Esophagus (tissue), 2 donors: Measurements from ENCODE around the gene MYRIP. TPM values are rescaled to one million over a fixed set of nuclear protein-coding genes. Genes with fewer than 3 reads are reported as not detected.
"Not testable (repeated sequence)": the region's sequence is repeated elsewhere in the genome, so short reads cannot be mapped to it uniquely, and the experiment has no call there.

Experiments used
- H3K27ac ChIP-seq, 2 donors: one replicate each; pipeline ENCODE4 v1.5.1; 2013; ENCODE audit warnings: low read depth in 2 of 2, mild to moderate bottlenecking in 2 of 2, inconsistent platforms in 1 of 2, low read length in 1 of 2, moderate library complexity in 1 of 2
- H3K27me3 ChIP-seq, 2 donors: one replicate each; pipeline ENCODE4 v1.6.1; 2013; ENCODE audit warnings: low read length in 2 of 2, control low read depth in 1 of 2, mild to moderate bottlenecking in 1 of 2; ENCODE audit not compliant: insufficient read depth in 2 of 2, control insufficient read depth in 1 of 2
- H3K36me3 ChIP-seq, 2 donors: one replicate each; pipeline ENCODE4 v1.6.1; 2013; ENCODE audit warnings: low read length in 1 of 2; ENCODE audit not compliant: control insufficient read depth in 2 of 2, insufficient read depth in 2 of 2
- H3K4me1 ChIP-seq, 2 donors: one replicate each; pipeline ENCODE4 v1.6.1; 2013; ENCODE audit warnings: low read length in 1 of 2; ENCODE audit not compliant: control insufficient read depth in 2 of 2, insufficient read depth in 2 of 2
- H3K4me3 ChIP-seq, 2 donors: one replicate each; pipeline ENCODE4 v1.5.1; 2013; ENCODE audit warnings: low read length in 2 of 2, mild to moderate bottlenecking in 2 of 2, low read depth in 1 of 2, moderate library complexity in 1 of 2
- H3K9me3 ChIP-seq, 2 donors: one replicate each; pipeline ENCODE4 v1.6.1; 2013; ENCODE audit warnings: mild to moderate bottlenecking in 2 of 2, low read depth in 1 of 2, low read length in 1 of 2, moderate library complexity in 1 of 2; ENCODE audit not compliant: control insufficient read depth in 2 of 2, insufficient read depth in 1 of 2
- WGBS, 2 donors: extraction: QIAGEN DNeasy Blood & Tissue Kit; methylation state at CpG; one replicate each; pipeline ENCODE4 v1.1.7; 2013; 5-methylcytosine and 5-hydroxymethylcytosine counted together
- polyA plus RNA-seq, 2 donors: library from polyadenylated mRNA; stranded (reverse); fragments of 200-250 nt; gene quantifications; one replicate each; pipeline ENCODE4 v1.2.3, GENCODE V29; 2013
- donor health status: healthy with polysubstance abuse.
- donor health status: Bipolar disorder and iron deficiency.

The MYRIP gene
- under 1 TPM; 0.29 to 0.55 TPM for polyA plus RNA-seq

DNA sequence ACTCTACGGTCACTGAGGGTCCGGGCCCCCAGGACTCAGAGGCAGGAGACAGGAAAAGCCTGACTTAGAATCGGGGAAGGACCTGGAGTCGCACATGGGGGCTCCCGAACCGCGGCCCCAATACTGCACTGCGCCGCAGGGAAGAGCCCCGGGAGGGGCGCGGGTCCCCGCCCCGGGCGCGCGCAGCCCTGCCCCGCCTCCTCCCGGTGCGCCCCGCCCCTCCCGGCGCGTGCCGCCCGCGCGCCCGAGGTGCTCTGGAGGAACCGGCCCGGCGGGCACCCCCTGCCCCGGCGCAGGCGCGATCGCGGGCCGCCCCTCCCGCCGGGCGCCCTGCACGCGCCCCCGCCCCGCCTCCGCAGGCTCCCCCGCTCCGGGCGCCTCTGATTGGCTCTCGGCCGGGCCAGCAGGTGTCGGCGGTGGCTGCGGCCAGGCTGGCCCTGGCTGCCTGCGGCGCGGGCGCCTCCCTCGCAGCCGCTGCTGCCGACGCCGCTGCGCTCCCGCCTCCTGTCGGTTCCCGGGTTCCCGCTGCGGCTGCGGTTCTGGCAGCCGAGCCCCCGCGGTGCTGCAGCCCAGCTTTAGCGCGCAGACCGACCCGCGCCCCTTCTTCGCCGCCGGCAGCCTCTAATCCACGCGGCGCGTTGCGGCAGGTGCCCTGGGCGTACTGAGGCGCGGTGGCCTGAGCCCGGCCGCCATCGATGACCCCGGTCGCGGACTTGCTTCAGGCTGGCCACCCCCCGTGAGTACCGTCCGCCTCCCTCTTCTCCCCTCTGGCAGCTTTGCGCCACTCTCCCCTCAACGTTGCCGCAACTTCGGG is at the start of gene MYRIP:
TSS of gene MYRIP (plus strand) at position 429 of the 814 bp plus-strand sequence. CDS start 91,208 bp downstream, outside the sequence.
- peak within 1 kb of the TSS; percentile 45 to 52 for H3K4me3 ChIP-seq
- H3K4me1 ChIP-seq: peaks cover 9 to 12% of the 10 kb centered on the region in 2 donors
- no peak within 1 kb of the TSS for H3K27ac ChIP-seq
- no peaks in the 10 kb centered on the region for H3K9me3 ChIP-seq
- peaks cover 4 to 22% of the 10 kb centered on the region in 2 donors for H3K27me3 ChIP-seq
- H3K36me3 ChIP-seq: no peaks in the 10 kb centered on the region
- 0 to 1% methylated on average over 86 to 103 of the region's 103 CpGs for WGBS, 2 donors

DNA sequence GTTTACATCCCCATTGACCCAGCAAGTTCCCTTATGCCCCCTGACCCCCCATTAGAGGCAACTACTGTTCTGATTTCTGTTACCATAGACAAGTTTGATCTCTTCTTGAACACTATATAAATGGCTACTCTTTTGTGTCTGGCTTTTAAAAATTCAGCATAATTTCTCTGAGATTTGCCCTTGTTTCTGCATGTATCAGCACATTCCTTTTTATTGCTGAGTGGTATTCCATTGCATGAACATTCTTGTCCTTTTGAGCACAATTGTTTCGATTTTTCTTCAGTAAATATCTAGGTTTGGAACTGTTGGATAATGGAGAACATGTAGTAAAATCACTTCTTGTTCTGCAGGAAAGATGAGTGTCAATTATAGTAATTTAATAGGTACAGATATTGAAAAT is 49.1 kb upstream of the MYRIP start:
- H3K4me1 ChIP-seq: no peaks in the 10 kb centered on the region
- 58 to 59% methylated on average over 1 of the region's 1 CpG for WGBS, 2 donors
- no peak overlapping the region for H3K4me3 ChIP-seq
- H3K27ac ChIP-seq: no peak overlapping the region
- no peaks in the 10 kb centered on the region for H3K27me3 ChIP-seq
- no peaks in the 10 kb centered on the region for H3K9me3 ChIP-seq
- no peaks in the 10 kb centered on the region for H3K36me3 ChIP-seq

GRCh38 chr3:39762537-39763070 is 46.8 kb upstream of the MYRIP start:
- no peaks in the 10 kb centered on the region for H3K27me3 ChIP-seq
- no peaks in the 10 kb centered on the region for H3K4me1 ChIP-seq
- H3K4me3 ChIP-seq: no peak overlapping the region
- WGBS, 2 donors: 57 to 61% methylated on average over 1 of the region's 1 CpG
- no peaks in the 10 kb centered on the region for H3K9me3 ChIP-seq
- no peaks in the 10 kb centered on the region for H3K36me3 ChIP-seq
- no peak overlapping the region for H3K27ac ChIP-seq

DNA sequence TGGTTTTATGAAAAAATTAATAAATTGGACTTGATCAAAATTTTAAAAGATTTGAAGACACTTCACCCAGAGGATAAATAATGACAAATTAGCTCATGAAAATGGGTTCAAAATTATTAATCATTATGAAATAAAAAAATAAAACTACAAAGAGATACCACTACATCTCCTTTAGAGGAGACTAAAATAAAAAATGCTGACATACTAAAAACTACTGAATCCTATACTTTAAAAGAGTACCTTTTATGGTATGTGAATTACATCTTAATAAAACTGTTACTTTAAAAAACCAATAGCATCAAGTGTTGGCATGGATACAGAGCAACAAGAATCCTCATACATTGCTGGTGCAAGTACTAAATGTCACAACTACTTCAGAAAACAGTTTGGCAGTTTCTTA is 46.0 kb upstream of the MYRIP start:
- no peaks in the 10 kb centered on the region for H3K36me3 ChIP-seq
- H3K27me3 ChIP-seq: no peaks in the 10 kb centered on the region
- H3K4me1 ChIP-seq: no peaks in the 10 kb centered on the region
- no peaks in the 10 kb centered on the region for H3K9me3 ChIP-seq
- H3K27ac ChIP-seq: no peak overlapping the region
- no peak overlapping the region for H3K4me3 ChIP-seq

GRCh38 chr3:39765575-39765974 is 43.8 kb upstream of the MYRIP start:
- Histone ChIP-seq H3K36me3 (no peaks in the 10 kb centered on the region), H3K4me3 (no peak overlapping the region), H3K9me3 (no peaks in the 10 kb centered on the region), H3K4me1 (no peaks in the 10 kb centered on the region), H3K27me3 (no peaks in the 10 kb centered on the region), H3K27ac (no peak overlapping the region)

DNA sequence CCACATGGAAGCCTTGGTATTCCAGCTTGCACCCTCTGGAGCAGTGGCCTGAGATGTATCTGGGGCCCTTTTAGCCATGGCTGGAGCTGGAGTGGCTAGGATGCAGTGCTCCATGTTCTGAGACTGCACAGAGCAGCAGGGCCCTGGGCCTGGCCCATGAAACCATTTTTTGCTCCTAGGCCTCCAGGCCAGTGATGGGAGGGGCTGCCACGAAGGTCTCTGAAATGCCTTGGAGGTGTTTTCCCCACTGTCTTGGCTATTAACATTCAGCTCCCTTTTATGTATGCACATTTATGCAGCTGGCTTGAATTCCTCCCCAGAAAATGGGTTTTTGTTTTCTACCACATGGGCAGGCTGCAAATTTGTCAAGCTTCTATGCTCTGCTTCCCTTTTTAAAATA is 43.0 kb upstream of the MYRIP start:
- WGBS, 2 donors: 39 to 48% methylated on average over 1 of the region's 1 CpG
- Histone ChIP-seq H3K4me3 (no peak overlapping the region), H3K4me1 (no peaks in the 10 kb centered on the region)

GRCh38 chr3:39766909-39767308 is 42.5 kb upstream of the MYRIP start:
- H3K36me3 ChIP-seq, H3K27me3 ChIP-seq, H3K4me3 ChIP-seq, H3K27ac ChIP-seq, H3K4me1 ChIP-seq, H3K9me3 ChIP-seq: not testable (repeated sequence)

More for the DNA sequence above, 43.0 kb upstream of the MYRIP start:
- Histone ChIP-seq H3K27ac (no peak overlapping the region), H3K9me3 (no peaks in the 10 kb centered on the region), H3K36me3 (no peaks in the 10 kb centered on the region), H3K27me3 (no peaks in the 10 kb centered on the region)

DNA sequence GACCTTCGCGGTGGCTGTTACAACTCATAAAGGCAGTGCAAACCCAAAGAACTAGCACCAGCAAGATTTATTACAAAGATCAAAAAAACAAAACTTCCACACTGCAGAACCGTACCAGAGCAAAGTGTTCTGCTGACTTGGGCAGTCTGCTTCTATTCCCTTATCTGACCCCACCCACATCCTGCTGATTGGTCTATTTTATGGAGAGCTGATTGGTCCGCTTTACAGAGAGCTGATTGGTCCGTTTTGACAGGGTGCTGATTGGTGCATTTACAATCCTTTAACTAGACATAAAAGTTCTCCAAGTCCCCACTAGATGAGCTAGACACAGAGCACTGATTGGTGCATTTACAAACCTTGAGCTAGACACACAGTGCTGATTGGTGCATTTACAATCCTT is 31.2 kb upstream of the MYRIP start:
- not testable (repeated sequence) for H3K4me1 ChIP-seq, H3K36me3 ChIP-seq, H3K27ac ChIP-seq, H3K4me3 ChIP-seq, H3K27me3 ChIP-seq, H3K9me3 ChIP-seq
- WGBS, 2 donors: 85 to 86% methylated on average over 5 of the region's 5 CpGs

GRCh38 chr3:39779511-39780230 is 29.7 kb upstream of the MYRIP start:
- no peaks in the 10 kb centered on the region for H3K36me3 ChIP-seq
- no peak overlapping the region for H3K27ac ChIP-seq
- H3K27me3 ChIP-seq: no peaks in the 10 kb centered on the region
- no peak overlapping the region for H3K4me3 ChIP-seq
- 93 to 94% methylated on average over 38 to 40 of the region's 40 CpGs for WGBS, 2 donors
- no peaks in the 10 kb centered on the region for H3K4me1 ChIP-seq
- no peaks in the 10 kb centered on the region for H3K9me3 ChIP-seq
